HUES48 (cell line): Measurements from ENCODE around the gene MTRFR.
"Not testable (repeated sequence)": the region's sequence is repeated elsewhere in the genome, so short reads cannot be mapped to it uniquely, and the experiment has no call there.

Source experiments
- H3K27ac ChIP-seq: one replicate; pipeline ENCODE4 v1.7.0; 2013; ENCODE audit warnings: low read depth, low read length, inconsistent platforms
- H3K27me3 ChIP-seq: 2 replicates; pipeline ENCODE4 v1.6.1; 2013; ENCODE audit warnings: mild to moderate bottlenecking, low read length; ENCODE audit not compliant: control insufficient read depth, insufficient read depth
- H3K36me3 ChIP-seq: 2 replicates; pipeline ENCODE4 v1.6.1; 2013; ENCODE audit warnings: low read length; ENCODE audit not compliant: control insufficient read depth, insufficient read depth
- H3K4me1 ChIP-seq: 2 replicates; pipeline ENCODE4 v1.6.1; 2013; ENCODE audit warnings: mild to moderate bottlenecking, low read length; ENCODE audit not compliant: control insufficient read depth, insufficient read depth
- H3K4me3 ChIP-seq: 2 replicates; pipeline ENCODE4 v1.5.1; 2013; ENCODE audit warnings: mild to moderate bottlenecking, low read depth, low read length
- H3K9ac ChIP-seq: 2 replicates; pipeline ENCODE4 v1.6.1; 2013; ENCODE audit warnings: mild to moderate bottlenecking, low read depth, low read length, moderate library complexity
- H3K9me3 ChIP-seq: 2 replicates; pipeline ENCODE4 v1.6.1; 2013; ENCODE audit warnings: low read length; ENCODE audit not compliant: control insufficient read depth, insufficient read depth

MTRFR gene

DNA sequence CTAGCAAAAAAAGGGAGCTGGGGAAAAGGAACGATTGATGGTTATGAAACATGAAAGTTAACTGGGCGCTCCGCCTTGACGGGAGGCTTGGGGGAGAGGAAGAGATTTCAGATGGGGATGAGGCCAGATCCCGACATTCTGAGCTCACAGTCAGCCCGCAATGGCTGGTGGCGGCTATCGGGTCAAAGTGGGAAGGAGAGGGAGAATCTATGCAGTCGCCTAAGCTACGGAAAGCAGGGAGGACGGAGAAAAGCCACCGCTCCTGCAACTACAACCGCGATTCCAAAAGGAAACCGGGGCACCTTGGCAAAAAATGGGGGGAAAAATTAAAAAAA is 797 bp upstream of the MTRFR start:
- Histone ChIP-seq H3K27me3 (no peaks in the 10 kb centered on the region), H3K4me3 (peak overlapping the region; percentile 83), H3K36me3 (peaks cover 18% of the 10 kb centered on the region), H3K4me1 (peaks cover 5% of the 10 kb centered on the region), H3K27ac (peak overlapping the region; percentile 83), H3K9me3 (no peaks in the 10 kb centered on the region), H3K9ac (peak overlapping the region; percentile 73)

- Histone ChIP-seq H3K4me1 (peaks cover 5% of the 10 kb centered on the region), H3K27me3 (no peaks in the 10 kb centered on the region), H3K36me3 (peaks cover 13% of the 10 kb centered on the region), H3K27ac (no peak overlapping the region), H3K9ac (peak overlapping the region; percentile 43), H3K4me3 (peak overlapping the region; percentile 83), H3K9me3 (no peaks in the 10 kb centered on the region)
These were observed 471 bp downstream of the MTRFR start for GRCh38 chr12:123233505-123234308.

DNA sequence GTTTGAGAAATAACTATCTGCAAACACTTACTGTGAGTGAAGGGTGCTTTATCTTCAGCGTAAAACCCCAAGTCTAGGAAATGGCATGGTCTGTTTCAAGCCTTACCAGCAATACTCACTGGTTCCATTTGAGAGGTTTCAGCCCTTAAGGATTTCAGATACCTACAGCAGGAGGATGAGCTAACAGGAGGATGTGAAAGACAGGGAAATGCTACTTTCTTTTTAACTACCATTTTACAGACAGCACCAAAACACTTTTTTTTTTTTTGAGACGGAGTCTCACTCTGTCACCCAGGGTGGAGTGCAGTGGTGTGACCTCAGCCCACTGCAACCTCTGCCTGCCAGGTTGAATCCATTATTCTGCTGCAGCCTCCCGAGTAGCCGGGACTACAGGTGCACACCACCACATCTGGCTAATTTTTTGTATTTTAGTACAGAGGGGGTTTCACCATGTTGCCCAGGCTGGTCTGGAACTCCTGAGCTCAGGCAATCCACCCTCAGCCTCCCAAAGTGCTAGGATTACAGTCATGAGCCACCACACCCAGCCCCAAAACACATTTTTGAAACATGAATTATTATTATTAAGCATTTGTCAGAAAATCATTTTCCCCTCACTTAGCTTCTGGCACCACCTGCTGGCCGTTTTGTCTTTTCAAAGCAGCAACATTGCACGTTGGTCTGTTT is 4.6 kb downstream of the MTRFR start:
- Histone ChIP-seq H3K27me3 (no peaks in the 10 kb centered on the region), H3K36me3 (peaks cover 17% of the 10 kb centered on the region), H3K9ac (no peak overlapping the region), H3K4me1 (no peaks in the 10 kb centered on the region), H3K4me3 (no peak overlapping the region), H3K9me3 (no peaks in the 10 kb centered on the region), H3K27ac (no peak overlapping the region)

GRCh38 chr12:123238330-123238682 is 5.1 kb downstream of the MTRFR start:
- peaks cover 17% of the 10 kb centered on the region for H3K36me3 ChIP-seq
- no peak overlapping the region for H3K9ac ChIP-seq
- no peak overlapping the region for H3K27ac ChIP-seq
- no peak overlapping the region for H3K4me3 ChIP-seq
- no peaks in the 10 kb centered on the region for H3K27me3 ChIP-seq
- no peaks in the 10 kb centered on the region for H3K4me1 ChIP-seq
- H3K9me3 ChIP-seq: no peaks in the 10 kb centered on the region

- peaks cover 17% of the 10 kb centered on the region for H3K36me3 ChIP-seq
- H3K9ac ChIP-seq: no peak overlapping the region
- no peaks in the 10 kb centered on the region for H3K4me1 ChIP-seq
- no peak overlapping the region for H3K4me3 ChIP-seq
- H3K27ac ChIP-seq: no peak overlapping the region
- no peaks in the 10 kb centered on the region for H3K9me3 ChIP-seq
- no peaks in the 10 kb centered on the region for H3K27me3 ChIP-seq
These were observed 5.7 kb downstream of the MTRFR start for GRCh38 chr12:123238961-123239360.

DNA sequence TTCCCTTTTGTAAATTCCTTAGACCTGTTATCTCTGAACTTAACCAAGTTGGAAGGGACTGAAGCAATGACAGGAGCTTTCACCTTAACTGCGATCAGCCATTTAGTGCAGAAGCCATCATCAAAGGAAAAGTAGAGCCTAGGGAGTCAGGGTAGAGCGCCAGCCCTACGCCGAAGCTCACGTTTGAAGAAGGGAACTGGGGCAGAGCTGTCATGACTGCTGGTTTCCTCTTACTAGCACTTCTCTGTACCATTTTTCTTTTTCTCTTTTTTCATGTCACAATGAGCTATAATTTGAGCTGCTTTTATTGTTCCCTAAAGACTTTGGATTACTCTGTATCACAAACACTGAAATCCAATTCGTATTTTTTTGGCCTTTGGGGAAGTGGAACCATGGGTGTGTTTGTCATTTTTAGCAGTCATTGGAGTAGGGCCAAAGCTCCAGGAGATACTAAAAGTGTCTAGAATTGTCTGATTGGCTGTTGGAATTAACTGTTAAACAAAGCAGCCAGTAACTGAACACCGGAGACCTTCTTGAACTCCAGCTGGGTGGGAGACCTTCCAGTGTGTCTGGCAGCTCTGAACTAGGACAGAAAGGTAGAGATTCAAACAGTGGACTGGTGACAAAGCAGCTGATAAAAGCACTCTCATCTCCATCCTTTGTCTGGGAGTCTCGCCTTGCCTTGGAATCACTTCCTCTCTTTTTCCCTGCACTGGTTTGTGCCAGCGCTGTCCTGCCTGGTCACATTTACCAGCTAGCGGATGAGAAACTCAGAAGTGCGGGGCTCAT is 9.1 kb downstream of the MTRFR start:
- no peaks in the 10 kb centered on the region for H3K27me3 ChIP-seq
- no peak overlapping the region for H3K9ac ChIP-seq
- no peak overlapping the region for H3K27ac ChIP-seq
- H3K4me3 ChIP-seq: no peak overlapping the region
- H3K36me3 ChIP-seq: peaks cover 12% of the 10 kb centered on the region
- H3K9me3 ChIP-seq: no peaks in the 10 kb centered on the region
- H3K4me1 ChIP-seq: no peaks in the 10 kb centered on the region

- Histone ChIP-seq H3K36me3 (peaks cover 14% of the 10 kb centered on the region), H3K9me3 (peaks cover 3% of the 10 kb centered on the region; the same call in 1 of the 2 replicates), H3K4me1 (no peaks in the 10 kb centered on the region), H3K4me3 (no peak overlapping the region), H3K27me3 (no peaks in the 10 kb centered on the region), H3K27ac (no peak overlapping the region), H3K9ac (no peak overlapping the region)
These were observed 10.5 kb downstream of the MTRFR start for GRCh38 chr12:123243671-123244262.

DNA sequence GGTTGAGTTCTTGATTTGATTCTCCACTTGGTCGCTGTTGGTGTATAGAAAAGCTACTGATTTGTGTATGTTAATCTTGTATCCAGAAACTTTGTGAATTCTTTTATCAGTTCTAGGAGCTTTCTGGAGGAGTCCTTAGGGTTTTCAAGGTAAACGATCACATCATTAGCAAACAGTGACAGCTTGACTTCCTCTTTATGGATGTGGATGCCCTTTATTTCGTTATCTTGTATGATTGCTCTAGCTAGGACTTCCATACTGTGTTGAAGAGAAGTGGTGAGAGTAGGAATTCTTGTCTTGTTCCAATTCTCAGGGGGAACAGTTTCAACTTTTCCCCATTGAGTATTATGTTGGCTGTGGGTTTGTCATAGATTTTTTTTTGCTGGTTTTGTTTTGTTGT is 12.4 kb downstream of the MTRFR start:
- Histone ChIP-seq H3K36me3 (peaks cover 13% of the 10 kb centered on the region), H3K27me3 (no peaks in the 10 kb centered on the region), H3K4me3 (no peak overlapping the region), H3K4me1 (peaks cover 1% of the 10 kb centered on the region; the same call in 1 of the 2 replicates), H3K9me3 (peaks cover 3% of the 10 kb centered on the region; the same call in 1 of the 2 replicates), H3K9ac (no peak overlapping the region), H3K27ac (no peak overlapping the region)

GRCh38 chr12:123248129-123248528 is 14.9 kb downstream of the MTRFR start:
- not testable (repeated sequence) for H3K27me3 ChIP-seq, H3K4me3 ChIP-seq, H3K9ac ChIP-seq, H3K9me3 ChIP-seq, H3K4me1 ChIP-seq, H3K27ac ChIP-seq
- H3K36me3 ChIP-seq: peaks cover 20% of the 10 kb centered on the region

DNA sequence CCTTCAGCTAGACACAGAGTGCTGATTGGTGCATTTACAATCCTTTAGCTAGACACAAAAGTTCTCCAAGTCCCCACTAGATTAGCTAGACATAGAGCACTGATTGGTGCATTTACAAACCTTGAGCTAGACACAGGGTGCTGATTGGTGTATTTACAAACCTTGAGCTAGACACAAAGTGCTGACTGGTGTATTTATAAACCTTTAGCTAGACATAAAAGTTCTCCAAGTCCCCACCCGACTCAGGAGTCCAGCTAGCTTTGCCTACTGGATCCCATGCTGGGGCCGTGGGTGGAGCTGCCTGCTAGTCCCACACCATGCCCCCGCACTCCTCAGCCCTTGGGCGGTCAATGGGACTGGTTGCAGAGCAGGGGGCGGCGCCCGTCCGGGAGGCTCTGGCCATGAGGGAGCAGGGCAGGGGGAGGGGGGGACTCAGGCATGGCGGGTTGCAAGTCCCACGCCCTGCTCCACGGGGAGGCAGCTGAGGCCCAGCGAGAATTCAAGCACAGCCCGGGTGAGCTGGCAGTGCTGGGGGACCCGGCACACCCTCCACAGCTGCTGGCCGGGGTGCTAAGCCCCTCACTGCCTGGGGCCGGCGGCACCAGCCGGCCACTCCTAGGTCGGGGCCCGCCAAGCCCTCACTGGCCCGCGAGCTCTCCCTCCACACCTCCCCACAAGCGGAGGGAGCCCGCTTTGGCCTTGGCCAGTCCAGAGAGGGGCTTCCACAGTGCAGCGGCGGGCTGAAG is 15.9 kb downstream of the MTRFR start:
- H3K4me3 ChIP-seq, H3K9ac ChIP-seq, H3K9me3 ChIP-seq, H3K4me1 ChIP-seq, H3K27ac ChIP-seq, H3K27me3 ChIP-seq: not testable (repeated sequence)
- peaks cover 30% of the 10 kb centered on the region for H3K36me3 ChIP-seq
